ENCODE data around the gene TPPP.

DNA sequence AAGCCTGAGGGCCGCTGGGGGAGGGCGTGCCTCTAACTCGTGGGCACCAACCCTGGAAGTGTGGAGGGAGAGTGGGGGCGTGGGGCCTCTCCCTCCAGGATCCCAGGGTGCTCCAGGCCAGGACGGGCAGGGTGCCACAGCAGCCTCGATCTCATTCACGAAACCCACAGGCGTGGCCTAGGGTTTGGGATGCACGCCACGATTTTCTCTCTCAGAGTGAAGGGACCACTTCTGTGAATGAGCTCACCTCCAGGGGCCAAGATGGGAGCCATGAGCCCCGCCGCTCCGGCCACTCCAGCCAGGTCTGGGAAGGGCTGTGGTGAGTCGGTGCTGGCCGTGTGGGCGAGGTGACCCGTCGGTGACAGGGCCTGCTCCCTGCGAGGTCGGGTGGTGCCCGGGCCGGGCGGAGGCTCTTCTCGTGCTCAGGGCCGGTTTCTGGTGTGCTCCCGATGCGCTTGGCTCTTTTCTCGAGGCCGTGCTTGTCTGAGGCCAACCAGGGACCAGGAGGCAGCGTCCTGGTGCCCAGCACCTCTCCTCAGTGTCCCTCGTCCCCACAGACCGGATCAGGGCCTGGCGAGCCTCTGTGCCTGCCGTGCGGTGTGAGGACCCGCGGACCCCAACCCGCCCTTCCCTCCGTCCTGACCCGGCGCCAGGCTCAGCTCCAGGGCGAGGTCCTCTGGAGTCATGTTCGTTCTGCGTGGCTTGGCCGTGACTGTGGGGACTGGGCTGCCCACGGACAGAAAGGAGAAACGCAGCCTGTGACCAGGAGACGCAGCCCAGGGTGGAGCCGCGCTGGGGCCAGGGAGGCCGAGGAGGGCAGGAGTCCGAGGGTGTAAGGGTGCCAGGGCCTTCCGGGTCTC is 31.0 kb downstream of the TPPP start:
- TF ChIP-seq, protein P1, sequence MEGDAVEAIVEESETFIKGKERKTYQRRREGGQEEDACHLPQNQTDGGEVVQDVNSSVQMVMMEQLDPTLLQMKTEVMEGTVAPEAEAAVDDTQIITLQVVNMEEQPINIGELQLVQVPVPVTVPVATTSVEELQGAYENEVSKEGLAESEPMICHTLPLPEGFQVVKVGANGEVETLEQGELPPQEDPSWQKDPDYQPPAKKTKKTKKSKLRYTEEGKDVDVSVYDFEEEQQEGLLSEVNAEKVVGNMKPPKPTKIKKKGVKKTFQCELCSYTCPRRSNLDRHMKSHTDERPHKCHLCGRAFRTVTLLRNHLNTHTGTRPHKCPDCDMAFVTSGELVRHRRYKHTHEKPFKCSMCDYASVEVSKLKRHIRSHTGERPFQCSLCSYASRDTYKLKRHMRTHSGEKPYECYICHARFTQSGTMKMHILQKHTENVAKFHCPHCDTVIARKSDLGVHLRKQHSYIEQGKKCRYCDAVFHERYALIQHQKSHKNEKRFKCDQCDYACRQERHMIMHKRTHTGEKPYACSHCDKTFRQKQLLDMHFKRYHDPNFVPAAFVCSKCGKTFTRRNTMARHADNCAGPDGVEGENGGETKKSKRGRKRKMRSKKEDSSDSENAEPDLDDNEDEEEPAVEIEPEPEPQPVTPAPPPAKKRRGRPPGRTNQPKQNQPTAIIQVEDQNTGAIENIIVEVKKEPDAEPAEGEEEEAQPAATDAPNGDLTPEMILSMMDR (IDR thresholded peaks at IDR 0.05; ENCODE audit: insufficient read depth, low read length, poor library complexity, severe bottlenecking) = no peak
- TF ChIP-seq EZH2phosphoT487 (conservative IDR thresholded peaks at IDR 0.05; ENCODE audit: low read length) = no peak
